HCT116 (cell line): ENCODE measurements around the gene MAGI3. TPM values are rescaled to one million over a fixed set of nuclear protein-coding genes. Genes with fewer than 3 reads are reported as not detected.

ENCODE experiments used
- ATAC-seq: fragments of 200-7000 bp; cut with Tn5 transposase; 2 replicates; pipeline ENCODE4 v1.9.1; 2020; ENCODE audit warnings: mild to moderate bottlenecking, moderate library complexity
- BruUV-seq: library from RNA; stranded (reverse); fragments of 400-500 nt; replicated peaks from 2 replicates; lab custom pipeline; 2021; lab: Mats Ljungman, UMichigan
- CTCF ChIA-PET: fragments of 300-600 bp; sonication (Branson Sonifier 250); formaldehyde crosslinking; loops from one replicate; lab custom pipeline; 2021; ENCODE audit warnings: antibody characterized with exemption; lab: Charles Lee
- POLR2A ChIA-PET: fragments of 300-600, 350-600 bp; sonication (Branson Sonifier 250); formaldehyde crosslinking; loops from one replicate; lab custom pipeline; 2021; ENCODE audit warnings: antibody characterized with exemption; lab: Charles Lee
- RAD21 ChIA-PET, 2 experiments: fragments of 300-600 bp; sonication (Branson Sonifier 250); formaldehyde crosslinking; loops; one replicate each; lab custom pipeline; 2023; ENCODE audit warnings: low total read pairs in 2 of 2; ENCODE audit not compliant: uncharacterized antibody in 2 of 2, unreplicated experiment in 2 of 2, low non-redundant PET in 1 of 2; lab: Charles Lee
- DNase-seq: peaks from one replicate; pipeline ENCODE4 v3.0.0-alpha.2; 2010; ENCODE audit warnings: low read depth, low spot score
- H2AFZ ChIP-seq: fragments of 200-600 bp; shearing (Covaris generic), sonication (generic); 2 replicates; pipeline ENCODE4 v1.6.1; 2017; ENCODE audit warnings: low read depth, mixed run types, mixed read lengths, antibody characterized with exemption, low read length; ENCODE audit not compliant: poor library complexity, severe bottlenecking
- H3K27ac ChIP-seq: 2 replicates; pipeline ENCODE4 v1.5.1; 2012; ENCODE audit warnings: low read depth, low read length
- H3K27me3 ChIP-seq: fragments of 200-600 bp; sonication (generic); 2 replicates; pipeline ENCODE4 v1.6.1; 2016; ENCODE audit warnings: mixed run types, low read length, mixed read lengths; ENCODE audit not compliant: insufficient read depth
- H3K36me3 ChIP-seq, 2 experiments: fragments of 200-500 bp in 1 of 2; fragments of 200-600 bp in 1 of 2; sonication (Bioruptor generic) in 1 of 2; sonication (generic) in 1 of 2; 2 replicates each; pipeline versions ENCODE4 v1.5.1 to v1.6.1; 2014 to 2016; ENCODE audit warnings: low read length in 2 of 2, inconsistent platforms in 1 of 2, mixed read lengths in 1 of 2, mixed run types in 1 of 2; ENCODE audit not compliant: insufficient read depth in 2 of 2, control insufficient read depth in 1 of 2
- H3K4me1 ChIP-seq, 2 experiments: fragments of 200-600 bp in 1 of 2; sonication (generic) in 1 of 2; 2 replicates each; pipeline versions ENCODE4 v1.5.1 to v1.6.1; 2012 to 2017; ENCODE audit warnings: low read length in 2 of 2, inconsistent platforms in 1 of 2, mild to moderate bottlenecking in 1 of 2, mixed read lengths in 1 of 2, mixed run types in 1 of 2, moderate library complexity in 1 of 2; ENCODE audit not compliant: insufficient read depth in 2 of 2, control insufficient read depth in 1 of 2
- H3K4me2 ChIP-seq: fragments of 200-600 bp; sonication (generic); 2 replicates; pipeline ENCODE4 v1.6.1; 2017; ENCODE audit warnings: mixed run types, low read length, mixed read lengths
- H3K4me3 ChIP-seq, 2 experiments: fragments of 200-600 bp in 1 of 2; sonication (generic) in 1 of 2; replicated peaks in 1 of 2; 2 replicates each; pipeline ENCODE4 v1.5.1; 2011 to 2016; ENCODE audit warnings: low read length in 2 of 2, control low read depth in 1 of 2, low read depth in 1 of 2, mild to moderate bottlenecking in 1 of 2, mixed read lengths in 1 of 2, mixed run types in 1 of 2
- H3K79me2 ChIP-seq: fragments of 200-600 bp; sonication (generic); 2 replicates; pipeline ENCODE4 v1.6.1; 2017; ENCODE audit warnings: mild to moderate bottlenecking, mixed run types, low read length, moderate library complexity, mixed read lengths; ENCODE audit not compliant: insufficient read depth
- H3K9ac ChIP-seq: fragments of 200-600 bp; sonication (generic); 2 replicates; pipeline ENCODE4 v1.6.1; 2016; ENCODE audit warnings: low read length, mixed read lengths
- H3K9me2 ChIP-seq: fragments of 200-600 bp; sonication (generic), shearing (Covaris generic); 2 replicates; pipeline ENCODE4 v1.6.1; 2017; ENCODE audit warnings: mixed run types, mild to moderate bottlenecking, moderate library complexity; ENCODE audit not compliant: insufficient read depth
- H3K9me3 ChIP-seq, 2 experiments: fragments of 200-500 bp in 1 of 2; fragments of 200-600 bp in 1 of 2; sonication (Bioruptor generic) in 1 of 2; sonication (generic) in 1 of 2; 2 replicates each; pipeline ENCODE4 v1.6.1; 2014 to 2017; ENCODE audit warnings: low read length in 2 of 2, mixed read lengths in 2 of 2, inconsistent platforms in 1 of 2, low read depth in 1 of 2, mild to moderate bottlenecking in 1 of 2, mixed run types in 1 of 2, moderate library complexity in 1 of 2; ENCODE audit not compliant: control insufficient read depth in 1 of 2, insufficient read depth in 1 of 2
- H4K20me1 ChIP-seq: fragments of 200-600 bp; sonication (generic), shearing (Covaris generic); 2 replicates; pipeline ENCODE4 v1.6.1; 2017; ENCODE audit warnings: mixed run types, mild to moderate bottlenecking, moderate library complexity; ENCODE audit not compliant: insufficient read depth
- ELF1 ChIP-seq: IDR thresholded peaks from 2 replicates; pipeline ENCODE4 v1.6.1; 2012; ENCODE audit warnings: low read depth, borderline replicate concordance
- EZH2 ChIP-seq: fragments of 200-600 bp; sonication (generic); IDR thresholded peaks from 2 replicates; pipeline ENCODE4 v1.6.1; 2017; ENCODE audit warnings: antibody characterized with exemption, mixed run types
- POLR2A ChIP-seq: IDR thresholded peaks from 2 replicates; pipeline ENCODE4 v1.7.0; 2011; ENCODE audit warnings: borderline replicate concordance; ENCODE audit not compliant: insufficient read depth, insufficient read length; ENCODE audit errors: extremely low read depth
- RAD21 ChIP-seq: IDR thresholded peaks from 2 replicates; pipeline ENCODE4 v1.6.1; 2012; ENCODE audit warnings: low read depth, mild to moderate bottlenecking
- SRF ChIP-seq: IDR thresholded peaks from 2 replicates; pipeline ENCODE4 v1.6.1; 2012; ENCODE audit warnings: low read depth
- ZNF274 ChIP-seq: fragments of 200-500 bp; sonication (Bioruptor generic); IDR thresholded peaks from 2 replicates; pipeline ENCODE4 v1.6.1; 2014; ENCODE audit warnings: mild to moderate bottlenecking, low read depth, low read length, inconsistent platforms
- intact Hi-C: fragments of 100-400 bp; cut with micrococcal nuclease; formaldehyde crosslinking; loops from 2 replicates; pipeline ENCODE4 v1.10.0; 2022
- total RNA-seq: library from RNA; stranded (reverse); gene quantifications from one replicate; pipeline ENCODE4 v1.2.1, GENCODE V29; 2021; ENCODE audit not compliant: unreplicated experiment
- TF ChIP-seq, protein P1 (sequence below): IDR thresholded peaks from 2 replicates; pipeline ENCODE4 v1.6.1; 2012
- TF ChIP-seq, protein P2 (sequence below): IDR thresholded peaks from 2 replicates; pipeline ENCODE4 v1.6.1; 2012; ENCODE audit warnings: low read depth

The MAGI3 gene
- total RNA-seq, 1 experiment from 2014 or later: 11.8 TPM

- H3K27me3 ChIP-seq: no peaks in the 10 kb centered on the region
- no peaks in the 10 kb centered on the region for H4K20me1 ChIP-seq
- H3K9ac ChIP-seq: no peak overlapping the region
- H2AFZ ChIP-seq: no peak overlapping the region
- CTCF ChIA-PET: interaction anchor here (1.3 kb wide), 1 partner anchor 602 kb away, joined by 3 read pairs; the partner anchor contains the start of gene LRIG2
- no peaks in the 10 kb centered on the region for H3K79me2 ChIP-seq
- POLR2A ChIA-PET: no interaction called here
- DNase-seq: no peak
- intact Hi-C loops: loop anchor here (10.0 kb wide), 1 partner anchor 220 kb away; no protein-coding TSS in a partner anchor
- H3K9me3 ChIP-seq: no peaks in the 10 kb centered on the region
- RAD21 ChIA-PET: no interaction called here
- H3K36me3 ChIP-seq: no peaks in the 10 kb centered on the region
- H3K4me1 ChIP-seq: peaks cover 5 to 10% of the 10 kb centered on the region in 2 experiments; a peak in 3 of 4 replicates
- H3K9me2 ChIP-seq: no peaks in the 10 kb centered on the region
- no peak for ATAC-seq
- BruUV-seq: no TSS peak
- no peak overlapping the region for H3K4me3 ChIP-seq
- TF ChIP-seq ELF1: no peak
- TF ChIP-seq EZH2: no peak
- TF ChIP-seq ZNF274: no peak
- no peak for TF ChIP-seq RAD21
- TF ChIP-seq, protein P1, sequence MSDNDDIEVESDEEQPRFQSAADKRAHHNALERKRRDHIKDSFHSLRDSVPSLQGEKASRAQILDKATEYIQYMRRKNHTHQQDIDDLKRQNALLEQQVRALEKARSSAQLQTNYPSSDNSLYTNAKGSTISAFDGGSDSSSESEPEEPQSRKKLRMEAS: no peak
- TF ChIP-seq SRF: no peak
- TF ChIP-seq, protein P2, sequence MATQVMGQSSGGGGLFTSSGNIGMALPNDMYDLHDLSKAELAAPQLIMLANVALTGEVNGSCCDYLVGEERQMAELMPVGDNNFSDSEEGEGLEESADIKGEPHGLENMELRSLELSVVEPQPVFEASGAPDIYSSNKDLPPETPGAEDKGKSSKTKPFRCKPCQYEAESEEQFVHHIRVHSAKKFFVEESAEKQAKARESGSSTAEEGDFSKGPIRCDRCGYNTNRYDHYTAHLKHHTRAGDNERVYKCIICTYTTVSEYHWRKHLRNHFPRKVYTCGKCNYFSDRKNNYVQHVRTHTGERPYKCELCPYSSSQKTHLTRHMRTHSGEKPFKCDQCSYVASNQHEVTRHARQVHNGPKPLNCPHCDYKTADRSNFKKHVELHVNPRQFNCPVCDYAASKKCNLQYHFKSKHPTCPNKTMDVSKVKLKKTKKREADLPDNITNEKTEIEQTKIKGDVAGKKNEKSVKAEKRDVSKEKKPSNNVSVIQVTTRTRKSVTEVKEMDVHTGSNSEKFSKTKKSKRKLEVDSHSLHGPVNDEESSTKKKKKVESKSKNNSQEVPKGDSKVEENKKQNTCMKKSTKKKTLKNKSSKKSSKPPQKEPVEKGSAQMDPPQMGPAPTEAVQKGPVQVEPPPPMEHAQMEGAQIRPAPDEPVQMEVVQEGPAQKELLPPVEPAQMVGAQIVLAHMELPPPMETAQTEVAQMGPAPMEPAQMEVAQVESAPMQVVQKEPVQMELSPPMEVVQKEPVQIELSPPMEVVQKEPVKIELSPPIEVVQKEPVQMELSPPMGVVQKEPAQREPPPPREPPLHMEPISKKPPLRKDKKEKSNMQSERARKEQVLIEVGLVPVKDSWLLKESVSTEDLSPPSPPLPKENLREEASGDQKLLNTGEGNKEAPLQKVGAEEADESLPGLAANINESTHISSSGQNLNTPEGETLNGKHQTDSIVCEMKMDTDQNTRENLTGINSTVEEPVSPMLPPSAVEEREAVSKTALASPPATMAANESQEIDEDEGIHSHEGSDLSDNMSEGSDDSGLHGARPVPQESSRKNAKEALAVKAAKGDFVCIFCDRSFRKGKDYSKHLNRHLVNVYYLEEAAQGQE: no peak
- TF ChIP-seq POLR2A: no peak
- H3K27ac ChIP-seq: no peak overlapping the region
- no peak overlapping the region for H3K4me2 ChIP-seq
Observed at GRCh38 chr1:113674591-113674990, 284.3 kb downstream of the MAGI3 start.
